Keratinocyte (primary cell): Measurements from ENCODE around the gene CCR5. TPM values are rescaled to one million over a fixed set of nuclear protein-coding genes. Genes with fewer than 3 reads are reported as not detected.

Source experiments
- DNase-seq: peaks from one replicate; pipeline ENCODE4 v3.0.0-alpha.2; 2011; ENCODE audit warnings: low read depth, missing footprints, low spot score
- FAIRE-seq: peaks from 2 replicates; lab custom pipeline; 2011; peaks lifted over from hg19 to GRCh38; lab: Jason Lieb, UNC
- H2AFZ ChIP-seq: 2 replicates; pipeline ENCODE4 v1.6.0; 2012; ENCODE audit warnings: low read length, control low read depth, inconsistent platforms; ENCODE audit not compliant: control insufficient read depth
- H3K27ac ChIP-seq: 2 replicates; pipeline ENCODE4 v1.5.1; 2011; ENCODE audit warnings: low read length; ENCODE audit not compliant: control insufficient read depth, insufficient read depth
- H3K27me3 ChIP-seq: 3 replicates; pipeline ENCODE4 v1.6.0; 2011; ENCODE audit warnings: low read length; ENCODE audit not compliant: control insufficient read depth, insufficient read depth; ENCODE audit errors: extremely low read depth
- H3K36me3 ChIP-seq, 2 experiments: 2 replicates in 1 of 2; 3 replicates in 1 of 2; pipeline ENCODE4 v1.5.1; 2011; ENCODE audit warnings: low read length in 2 of 2, mild to moderate bottlenecking in 1 of 2; ENCODE audit not compliant: control insufficient read depth in 2 of 2, insufficient read depth in 2 of 2; ENCODE audit errors: extremely low read depth in 1 of 2
- H3K4me1 ChIP-seq: 3 replicates; pipeline ENCODE4 v1.5.1; 2011; ENCODE audit warnings: low read length; ENCODE audit not compliant: control insufficient read depth, insufficient read depth; ENCODE audit errors: extremely low read depth
- H3K4me2 ChIP-seq: 3 replicates; pipeline ENCODE4 v1.6.0; 2011; ENCODE audit warnings: low read depth, low read length; ENCODE audit not compliant: control insufficient read depth, insufficient read depth; ENCODE audit errors: extremely low read depth
- H3K4me3 ChIP-seq, 3 experiments: fragments of 200-600 bp in 1 of 3; sonication (generic) in 1 of 3; 2 replicates in 2 of 3; 3 replicates in 1 of 3; pipeline ENCODE4 v1.5.1; 2011 to 2016; ENCODE audit warnings: low read length in 3 of 3, mild to moderate bottlenecking in 3 of 3, control low read depth in 2 of 3, inconsistent platforms in 1 of 3, low read depth in 1 of 3, mixed read lengths in 1 of 3, mixed run types in 1 of 3, moderate library complexity in 1 of 3; ENCODE audit not compliant: control insufficient read depth in 2 of 3, insufficient read depth in 2 of 3; ENCODE audit errors: extremely low read depth in 1 of 3
- H3K79me2 ChIP-seq: 2 replicates; pipeline ENCODE4 v1.6.0; 2012; ENCODE audit warnings: low read length; ENCODE audit not compliant: control insufficient read depth, insufficient read depth
- H3K9ac ChIP-seq: 3 replicates; pipeline ENCODE4 v1.6.0; 2011; ENCODE audit warnings: low read length; ENCODE audit not compliant: control insufficient read depth, insufficient read depth; ENCODE audit errors: extremely low read depth
- H3K9me1 ChIP-seq: 3 replicates; pipeline ENCODE4 v1.6.0; 2011; ENCODE audit warnings: low read length; ENCODE audit not compliant: control insufficient read depth, insufficient read depth; ENCODE audit errors: extremely low read depth
- H3K9me3 ChIP-seq: 2 replicates; pipeline ENCODE4 v1.5.1; 2012; ENCODE audit warnings: low read depth, low read length; ENCODE audit not compliant: control insufficient read depth
- H4K20me1 ChIP-seq: 3 replicates; pipeline ENCODE4 v1.6.0; 2011; ENCODE audit warnings: low read length; ENCODE audit not compliant: control insufficient read depth, insufficient read depth; ENCODE audit errors: extremely low read depth
- EZH2 ChIP-seq: IDR thresholded peaks from one replicate; pipeline ENCODE4 v1.6.1; 2012; ENCODE audit warnings: inconsistent platforms, mild to moderate bottlenecking, low read length, moderate library complexity
- dilution Hi-C: fragments of 300-500 bp; cut with MboI; formaldehyde crosslinking; loops from one replicate; pipeline ENCODE4 v1.7.0; 2020; ENCODE audit warnings: low sequenced_read_pairs; ENCODE audit not compliant: extremely low pct_ligation_motif_present
- polyA plus RNA-seq, 5 experiments: library from polyadenylated mRNA; depleted of rRNA in 3 of 5; stranded (reverse) in 3 of 5; stranded (forward) in 1 of 5; unstranded in 1 of 5; fragments of >200 nt; gene quantifications; 1 replicate in 1 of 5; 2 replicates in 3 of 5; 3 replicates in 1 of 5; pipeline versions ENCODE4 v1.2.1 to v1.2.3, GENCODE V29; 2011 to 2012; ENCODE audit warnings: missing spikeins in 2 of 5, low read depth in 1 of 5, low replicate concordance in 1 of 5
- TF ChIP-seq, protein P1 (sequence below), 3 experiments: IDR thresholded peaks in 1 of 3; conservative IDR thresholded peaks in 1 of 3; optimal IDR thresholded peaks in 1 of 3; 2 replicates in 2 of 3; 3 replicates in 1 of 3; pipeline versions ENCODE3 to v1.5.1; 2011; ENCODE audit warnings: low read length in 3 of 3, mild to moderate bottlenecking in 3 of 3, moderate library complexity in 2 of 3, control low read depth in 1 of 3, inconsistent platforms in 1 of 3; ENCODE audit not compliant: insufficient read depth in 2 of 3; ENCODE audit errors: extremely low read depth in 1 of 3

CCR5 gene
- polyA plus RNA-seq, 1 donor (not counting 4 experiments of a cell fraction or from before 2014, with no cell fraction given) = 0.14 TPM

- dilution Hi-C loops = no loop called here
- no peak for FAIRE-seq
These were observed 44.0 kb downstream of the CCR5 start for GRCh38 chr3:46414739-46415138.

GRCh38 chr3:46416125-46416810 is 45.5 kb downstream of the CCR5 start:
- Histone ChIP-seq H2AFZ (no peak overlapping the region), H4K20me1 (no peaks in the 10 kb centered on the region), H3K9ac (no peak overlapping the region), H3K9me3 (no peaks in the 10 kb centered on the region), H3K79me2 (no peaks in the 10 kb centered on the region), H3K27me3 (no peaks in the 10 kb centered on the region), H3K4me2 (no peak overlapping the region), H3K36me3 (no peaks in the 10 kb centered on the region), H3K9me1 (no peaks in the 10 kb centered on the region), H3K27ac (no peak overlapping the region), H3K4me1 (no peaks in the 10 kb centered on the region), H3K4me3 (no peak overlapping the region)
- TF ChIP-seq, protein P1, sequence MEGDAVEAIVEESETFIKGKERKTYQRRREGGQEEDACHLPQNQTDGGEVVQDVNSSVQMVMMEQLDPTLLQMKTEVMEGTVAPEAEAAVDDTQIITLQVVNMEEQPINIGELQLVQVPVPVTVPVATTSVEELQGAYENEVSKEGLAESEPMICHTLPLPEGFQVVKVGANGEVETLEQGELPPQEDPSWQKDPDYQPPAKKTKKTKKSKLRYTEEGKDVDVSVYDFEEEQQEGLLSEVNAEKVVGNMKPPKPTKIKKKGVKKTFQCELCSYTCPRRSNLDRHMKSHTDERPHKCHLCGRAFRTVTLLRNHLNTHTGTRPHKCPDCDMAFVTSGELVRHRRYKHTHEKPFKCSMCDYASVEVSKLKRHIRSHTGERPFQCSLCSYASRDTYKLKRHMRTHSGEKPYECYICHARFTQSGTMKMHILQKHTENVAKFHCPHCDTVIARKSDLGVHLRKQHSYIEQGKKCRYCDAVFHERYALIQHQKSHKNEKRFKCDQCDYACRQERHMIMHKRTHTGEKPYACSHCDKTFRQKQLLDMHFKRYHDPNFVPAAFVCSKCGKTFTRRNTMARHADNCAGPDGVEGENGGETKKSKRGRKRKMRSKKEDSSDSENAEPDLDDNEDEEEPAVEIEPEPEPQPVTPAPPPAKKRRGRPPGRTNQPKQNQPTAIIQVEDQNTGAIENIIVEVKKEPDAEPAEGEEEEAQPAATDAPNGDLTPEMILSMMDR (optimal IDR thresholded peaks at IDR 0.05 in 1 of 3, IDR thresholded peaks at IDR 0.05 in 1 of 3, conservative IDR thresholded peaks at IDR 0.05 in 1 of 3; ENCODE audit: extremely low read depth in 1 of 3, insufficient read depth in 2 of 3, low read length in 3 of 3) = no peak
- TF ChIP-seq EZH2 = no peak
- DNase-seq (no peak), FAIRE-seq (no peak)
- dilution Hi-C loops = no loop called here

More at GRCh38 chr3:46414739-46415138, 44.0 kb downstream of the CCR5 start:
- H3K4me1 ChIP-seq = no peaks in the 10 kb centered on the region
- H3K9ac ChIP-seq = no peak overlapping the region
- H3K27ac ChIP-seq = no peak overlapping the region
- TF ChIP-seq, protein P1 (optimal IDR thresholded peaks at IDR 0.05 in 1 of 3, IDR thresholded peaks at IDR 0.05 in 1 of 3, conservative IDR thresholded peaks at IDR 0.05 in 1 of 3; ENCODE audit: extremely low read depth in 1 of 3, insufficient read depth in 2 of 3, low read length in 3 of 3) = no peak
- no peak for TF ChIP-seq EZH2
- H3K4me3 ChIP-seq = no peak overlapping the region
- H3K9me3 ChIP-seq = no peaks in the 10 kb centered on the region
- H3K4me2 ChIP-seq = no peak overlapping the region
- no peaks in the 10 kb centered on the region for H3K79me2 ChIP-seq
- no peaks in the 10 kb centered on the region for H3K27me3 ChIP-seq
- no peaks in the 10 kb centered on the region for H4K20me1 ChIP-seq
- no peaks in the 10 kb centered on the region for H3K9me1 ChIP-seq
- no peak overlapping the region for H2AFZ ChIP-seq
- DNase-seq = no peak
- H3K36me3 ChIP-seq = no peaks in the 10 kb centered on the region
